Measurements from ENCODE around the gene RNF169.
A peak's percentile ranks its signal among the peaks of the same experiment; 100 is the strongest.

RNF169 gene

DNA sequence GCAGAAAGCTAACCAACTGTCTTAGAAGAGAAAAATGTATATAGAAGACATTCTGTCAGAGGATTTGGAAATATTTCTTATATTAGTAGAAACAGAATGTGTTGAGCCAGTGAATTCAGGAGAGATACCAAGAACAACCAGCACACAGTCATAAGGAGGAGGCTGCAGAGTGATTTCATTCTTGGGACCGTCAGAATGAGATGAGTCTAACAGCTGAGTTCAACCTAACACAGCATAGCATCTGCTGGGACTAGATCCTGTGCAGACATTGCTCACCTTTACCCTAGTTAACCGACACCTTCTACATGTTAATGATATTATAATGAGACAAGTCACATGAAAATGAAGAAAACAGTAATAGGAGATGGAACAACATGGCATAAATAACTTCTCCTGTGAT lies 114.8 kb downstream of the RNF169 start:
- H3K27ac Mint-ChIP-seq, result no peak overlapping the region
- H3K4me1 Mint-ChIP-seq, result no peaks in the 10 kb centered on the region
- TF ChIP-seq, protein P1, sequence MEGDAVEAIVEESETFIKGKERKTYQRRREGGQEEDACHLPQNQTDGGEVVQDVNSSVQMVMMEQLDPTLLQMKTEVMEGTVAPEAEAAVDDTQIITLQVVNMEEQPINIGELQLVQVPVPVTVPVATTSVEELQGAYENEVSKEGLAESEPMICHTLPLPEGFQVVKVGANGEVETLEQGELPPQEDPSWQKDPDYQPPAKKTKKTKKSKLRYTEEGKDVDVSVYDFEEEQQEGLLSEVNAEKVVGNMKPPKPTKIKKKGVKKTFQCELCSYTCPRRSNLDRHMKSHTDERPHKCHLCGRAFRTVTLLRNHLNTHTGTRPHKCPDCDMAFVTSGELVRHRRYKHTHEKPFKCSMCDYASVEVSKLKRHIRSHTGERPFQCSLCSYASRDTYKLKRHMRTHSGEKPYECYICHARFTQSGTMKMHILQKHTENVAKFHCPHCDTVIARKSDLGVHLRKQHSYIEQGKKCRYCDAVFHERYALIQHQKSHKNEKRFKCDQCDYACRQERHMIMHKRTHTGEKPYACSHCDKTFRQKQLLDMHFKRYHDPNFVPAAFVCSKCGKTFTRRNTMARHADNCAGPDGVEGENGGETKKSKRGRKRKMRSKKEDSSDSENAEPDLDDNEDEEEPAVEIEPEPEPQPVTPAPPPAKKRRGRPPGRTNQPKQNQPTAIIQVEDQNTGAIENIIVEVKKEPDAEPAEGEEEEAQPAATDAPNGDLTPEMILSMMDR (IDR thresholded peaks at IDR 0.05; ENCODE audit: unreplicated experiment in 3 of 3), result no peak
- no peaks in the 10 kb centered on the region for H3K27me3 Mint-ChIP-seq (ENCODE audit: low read depth)
- H3K36me3 Mint-ChIP-seq (ENCODE audit: low read depth), result peaks cover 99% of the 10 kb centered on the region
- no peak overlapping the region for H3K4me3 Mint-ChIP-seq
- H3K9me3 Mint-ChIP-seq, result peaks cover 68% of the 10 kb centered on the region

DNA sequence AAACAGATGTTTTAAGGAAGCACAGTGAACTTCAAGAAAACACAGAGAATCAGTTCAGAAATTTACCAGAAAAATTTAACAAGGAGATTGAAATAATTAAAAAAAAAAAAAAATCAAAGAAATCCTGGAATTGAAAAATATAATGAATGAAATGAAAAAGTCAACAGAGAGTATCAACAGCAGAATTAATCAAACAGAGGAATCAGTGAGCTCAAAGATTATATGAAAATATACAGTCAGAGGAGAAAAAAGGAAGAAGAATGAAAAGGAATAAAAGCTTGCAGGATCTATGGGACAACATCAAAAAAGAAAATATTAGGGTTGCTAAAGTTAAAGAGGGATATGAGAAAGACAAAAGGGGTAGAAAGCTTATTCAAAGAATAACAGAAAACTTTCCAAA lies 117.9 kb downstream of the RNF169 start:
- peaks cover 99% of the 10 kb centered on the region for H3K36me3 Mint-ChIP-seq (ENCODE audit: low read depth)
- peaks cover 83% of the 10 kb centered on the region for H3K9me3 Mint-ChIP-seq
- TF ChIP-seq, protein P1 (IDR thresholded peaks at IDR 0.05; ENCODE audit: unreplicated experiment in 3 of 3), result no peak
- H3K4me3 Mint-ChIP-seq, result no peak overlapping the region
- H3K27ac Mint-ChIP-seq, result no peak overlapping the region
- no peaks in the 10 kb centered on the region for H3K27me3 Mint-ChIP-seq (ENCODE audit: low read depth)
- no peaks in the 10 kb centered on the region for H3K4me1 Mint-ChIP-seq

DNA sequence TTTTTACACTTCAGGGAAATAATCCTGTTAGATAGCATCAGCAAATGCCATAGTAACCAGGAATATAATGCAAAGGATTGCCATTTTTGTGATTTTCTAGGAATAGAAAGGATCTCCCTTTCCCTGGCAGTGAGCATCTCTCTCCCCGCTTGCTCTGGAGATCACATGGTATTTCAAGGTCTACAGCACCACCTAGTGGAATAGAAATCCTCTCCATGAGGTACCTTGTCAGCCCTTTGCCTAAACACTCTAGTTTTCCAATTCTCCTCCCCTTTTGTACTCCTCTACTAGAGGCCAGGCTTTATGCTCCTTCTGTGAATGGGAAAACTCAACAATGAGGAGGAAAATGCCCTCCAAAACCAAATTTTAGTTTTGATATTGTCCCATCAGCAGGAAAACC lies 121.8 kb downstream of the RNF169 start:
- H3K9me3 Mint-ChIP-seq, result peaks cover 86% of the 10 kb centered on the region
- H3K27me3 Mint-ChIP-seq (ENCODE audit: low read depth), result no peaks in the 10 kb centered on the region
- TF ChIP-seq, protein P1 (IDR thresholded peaks at IDR 0.05; ENCODE audit: unreplicated experiment in 3 of 3), result no peak
- H3K27ac Mint-ChIP-seq, result no peak overlapping the region
- no peak overlapping the region for H3K4me3 Mint-ChIP-seq
- peaks cover 94% of the 10 kb centered on the region for H3K36me3 Mint-ChIP-seq (ENCODE audit: low read depth)
- no peaks in the 10 kb centered on the region for H3K4me1 Mint-ChIP-seq

DNA sequence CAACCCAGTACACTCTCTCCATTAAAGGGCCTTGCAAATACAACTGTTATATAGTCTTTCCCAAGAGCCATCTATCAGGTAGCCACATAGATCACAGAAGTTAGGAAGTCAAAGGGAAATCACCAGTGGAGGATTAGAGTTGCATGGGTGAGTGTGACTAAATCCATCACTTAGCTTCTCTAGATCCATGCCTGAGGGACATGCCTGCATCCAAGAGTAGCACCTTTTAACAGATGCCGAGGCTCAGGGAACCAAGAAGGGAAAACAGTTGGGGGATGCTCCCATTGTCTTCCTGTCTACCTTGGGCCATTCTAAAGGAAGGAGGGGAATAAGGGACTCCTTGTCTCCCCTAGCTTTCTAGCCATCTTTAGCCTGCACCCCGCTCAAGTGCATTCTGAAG lies 122.4 kb downstream of the RNF169 start:
- Mint-ChIP-seq H3K4me1 (no peaks in the 10 kb centered on the region), H3K27ac (no peak overlapping the region), H3K36me3 (ENCODE audit: low read depth) (peaks cover 94% of the 10 kb centered on the region), H3K4me3 (no peak overlapping the region), H3K9me3 (peaks cover 83% of the 10 kb centered on the region), H3K27me3 (ENCODE audit: low read depth) (no peaks in the 10 kb centered on the region)
- TF ChIP-seq, protein P1 (IDR thresholded peaks at IDR 0.05; ENCODE audit: unreplicated experiment in 3 of 3), result no peak

DNA sequence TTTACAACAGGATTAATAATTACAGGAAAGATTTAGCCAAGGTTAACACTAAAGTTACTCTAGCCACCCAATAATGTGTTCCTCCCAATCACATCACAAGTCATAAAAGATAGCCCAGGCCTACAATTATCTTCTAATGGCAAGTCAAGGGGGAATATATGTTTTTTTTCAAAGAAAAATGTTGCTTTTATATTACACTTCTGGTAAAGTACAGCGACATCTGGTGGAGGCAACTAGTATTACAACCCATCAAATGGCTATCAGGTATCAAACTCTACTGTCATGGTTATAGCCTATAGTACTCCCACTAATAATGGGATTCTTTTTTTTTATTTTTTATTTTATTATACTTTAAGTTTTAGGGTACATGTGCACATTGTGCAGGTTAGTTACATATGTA lies 128.5 kb downstream of the RNF169 start:
- H3K36me3 Mint-ChIP-seq (ENCODE audit: low read depth), result peaks cover 53% of the 10 kb centered on the region
- no peaks in the 10 kb centered on the region for H3K4me1 Mint-ChIP-seq
- H3K4me3 Mint-ChIP-seq, result no peak overlapping the region
- TF ChIP-seq, protein P1 (IDR thresholded peaks at IDR 0.05; ENCODE audit: unreplicated experiment in 3 of 3), result peak; percentile 32 to 43 (median 34)
- peaks cover 40% of the 10 kb centered on the region for H3K9me3 Mint-ChIP-seq
- no peak overlapping the region for H3K27ac Mint-ChIP-seq
- no peaks in the 10 kb centered on the region for H3K27me3 Mint-ChIP-seq (ENCODE audit: low read depth)
